NB4 (cell line): ENCODE measurements around the gene SUN5.

Experiments
- CTCF ChIP-seq: IDR thresholded peaks from one replicate; pipeline ENCODE4 v1.5.1; 2012; ENCODE audit warnings: low read depth, low read length
- MAX ChIP-seq: IDR thresholded peaks from 2 replicates; pipeline ENCODE4 v1.6.1; 2011; ENCODE audit warnings: low read depth, low read length

- TF ChIP-seq CTCF (no peak), MAX (peak; percentile 95)
Measured at GRCh38 chr20:32972181-32973076, 31.8 kb downstream of the SUN5 start.
